Limb (tissue), 2 donors: ENCODE results near the gene KRT73.

Experiments
- DNase-seq, 2 donors: peaks; one replicate each; pipeline ENCODE4 v3.0.0-alpha.2; 2016; ENCODE audit errors: extremely low spot score in 2 of 2

The KRT73 gene

GRCh38 chr12:52622349-52622748 lies 4.0 kb upstream of the KRT73 start:
- peak in 1 of 2 donors; percentile 4 for DNase-seq

DNA sequence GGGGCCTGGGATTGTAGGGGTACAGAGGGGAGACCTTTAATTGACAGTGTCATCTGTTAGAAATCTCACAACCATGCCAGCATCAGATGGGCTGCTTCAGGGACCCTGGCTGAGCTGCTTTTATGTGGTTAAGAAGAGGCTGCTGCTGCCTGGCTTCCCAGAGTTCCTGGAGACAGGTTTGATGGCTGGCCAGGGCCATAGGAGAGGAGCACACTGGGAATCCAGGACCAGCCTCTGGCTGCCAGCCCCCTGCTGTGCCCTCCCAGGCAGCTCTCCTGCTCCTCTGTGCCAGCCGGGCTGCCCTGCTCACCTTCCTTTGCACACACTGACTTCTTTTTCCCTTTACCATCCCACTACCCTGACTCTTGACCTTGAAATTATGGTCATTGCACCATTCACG lies 507 bp upstream of the KRT73 start:
- DNase-seq, result no peak

GRCh38 chr12:52617403-52617785 lies 965 bp downstream of the KRT73 start:
- no peak for DNase-seq

DNA sequence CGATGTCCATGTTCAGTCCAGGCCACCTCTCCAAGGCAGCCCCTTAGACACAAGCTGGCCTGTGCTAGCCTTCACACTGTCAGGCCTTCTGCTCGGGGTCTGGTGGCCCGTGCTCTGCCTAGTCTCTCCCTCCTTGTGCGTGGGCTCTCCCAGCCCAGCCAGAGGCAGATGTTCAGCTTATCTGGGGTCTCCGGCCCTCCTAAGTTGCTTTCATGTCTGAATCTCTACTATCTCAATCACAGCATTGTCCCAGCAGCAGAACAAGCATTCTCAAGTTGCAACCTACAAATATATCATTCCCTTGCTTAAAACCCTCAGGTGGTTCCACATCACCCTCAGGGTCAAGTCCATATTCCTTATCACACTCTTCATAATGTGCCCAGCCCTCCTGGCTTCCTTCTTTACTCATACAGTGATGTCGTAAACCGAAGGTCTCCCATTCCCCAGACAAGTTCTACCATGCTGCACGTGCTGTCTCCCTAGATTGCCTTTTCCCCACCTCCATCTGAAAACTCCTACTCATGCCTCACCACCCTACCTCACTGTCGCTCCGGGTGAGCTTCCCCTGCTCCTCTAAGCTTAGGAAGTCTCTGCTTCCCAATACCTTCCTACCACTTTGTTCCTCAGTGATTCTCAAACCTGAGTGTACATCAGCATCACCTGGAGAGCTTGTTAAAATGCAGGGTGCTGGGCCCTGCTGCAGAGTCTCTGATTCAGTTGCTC lies 1.5 kb downstream of the KRT73 start:
- no peak for DNase-seq

GRCh38 chr12:52615912-52616311 lies 2.4 kb downstream of the KRT73 start:
- no peak for DNase-seq

DNA sequence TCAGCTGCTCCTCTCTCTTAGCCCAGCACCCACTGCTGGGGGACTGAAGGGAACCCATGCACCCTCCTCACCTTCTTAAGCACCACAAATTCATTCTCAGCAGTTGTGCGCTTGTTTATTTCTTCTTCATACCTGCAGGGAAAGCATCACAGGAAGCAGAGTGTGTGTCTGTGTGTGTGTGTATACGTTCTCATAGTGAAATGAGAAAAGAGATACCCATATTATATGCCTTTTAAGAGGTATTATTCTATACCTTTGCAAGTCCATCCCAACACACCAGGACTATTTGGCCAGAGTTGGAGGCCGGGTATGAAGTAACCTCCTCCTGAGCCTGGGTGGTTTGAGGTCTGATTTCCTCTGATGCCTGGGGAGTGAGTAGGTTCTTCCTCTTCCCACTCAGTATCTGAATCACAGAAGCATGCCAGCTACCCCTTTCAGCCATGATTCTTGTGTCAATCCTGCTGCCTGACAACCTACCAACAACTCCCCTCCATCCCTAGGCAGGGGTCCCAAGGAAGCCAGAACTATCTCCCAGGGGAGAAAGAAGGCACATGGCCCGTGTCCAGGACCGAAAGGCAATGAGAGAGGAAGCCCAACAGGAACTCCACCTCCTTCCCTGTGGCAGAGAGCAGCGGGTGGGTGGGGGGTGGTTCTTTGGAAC lies 3.0 kb downstream of the KRT73 start:
- no peak for DNase-seq

DNA sequence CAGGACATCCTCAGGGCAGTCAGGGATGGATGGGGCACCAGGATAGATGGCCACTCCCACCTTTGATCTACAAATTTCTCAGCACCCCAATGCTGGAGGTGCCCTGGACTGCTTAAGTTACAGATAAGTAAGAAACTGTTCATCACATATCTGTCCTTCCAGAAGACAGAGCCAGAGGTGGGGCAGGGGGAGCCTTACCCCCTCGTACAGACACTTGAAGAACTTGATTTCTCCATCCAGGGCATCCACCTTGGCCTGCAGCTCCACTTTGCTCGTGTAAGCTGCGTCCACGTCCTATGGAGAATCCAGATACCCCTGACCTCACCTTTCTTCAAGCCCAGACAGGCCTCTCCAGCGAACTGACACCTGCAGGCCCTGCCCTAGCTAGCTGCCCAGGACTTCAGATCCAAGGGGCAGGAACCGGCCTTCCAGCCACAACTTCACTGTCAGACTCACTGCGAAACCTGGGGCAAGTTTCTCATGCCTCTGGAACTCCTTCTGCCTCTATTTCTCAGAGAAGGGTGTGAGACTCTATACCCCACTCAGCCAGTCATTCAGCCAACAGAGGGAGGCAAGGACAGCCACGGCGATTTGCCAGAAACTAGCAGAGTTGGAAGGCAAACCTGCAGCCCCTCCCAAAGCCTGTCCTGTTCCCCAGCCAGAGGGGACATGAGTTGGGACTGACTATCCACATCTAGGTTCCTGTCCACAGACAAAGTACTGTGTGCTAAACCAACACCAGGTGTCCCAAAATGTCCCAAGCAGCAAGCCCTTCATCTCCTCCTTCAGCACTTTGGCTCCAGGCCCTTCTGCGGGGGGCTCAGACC lies 3.8 kb downstream of the KRT73 start:
- no peak for DNase-seq

- no peak for DNase-seq
Observed at GRCh38 chr12:52613384-52614030, 4.9 kb downstream of the KRT73 start.

GRCh38 chr12:52612431-52613383 lies 5.7 kb downstream of the KRT73 start:
- DNase-seq, result no peak

- DNase-seq, result peak in 1 of 2 donors; percentile 8
Observed at GRCh38 chr12:52611080-52611468, 7.3 kb downstream of the KRT73 start.

DNA sequence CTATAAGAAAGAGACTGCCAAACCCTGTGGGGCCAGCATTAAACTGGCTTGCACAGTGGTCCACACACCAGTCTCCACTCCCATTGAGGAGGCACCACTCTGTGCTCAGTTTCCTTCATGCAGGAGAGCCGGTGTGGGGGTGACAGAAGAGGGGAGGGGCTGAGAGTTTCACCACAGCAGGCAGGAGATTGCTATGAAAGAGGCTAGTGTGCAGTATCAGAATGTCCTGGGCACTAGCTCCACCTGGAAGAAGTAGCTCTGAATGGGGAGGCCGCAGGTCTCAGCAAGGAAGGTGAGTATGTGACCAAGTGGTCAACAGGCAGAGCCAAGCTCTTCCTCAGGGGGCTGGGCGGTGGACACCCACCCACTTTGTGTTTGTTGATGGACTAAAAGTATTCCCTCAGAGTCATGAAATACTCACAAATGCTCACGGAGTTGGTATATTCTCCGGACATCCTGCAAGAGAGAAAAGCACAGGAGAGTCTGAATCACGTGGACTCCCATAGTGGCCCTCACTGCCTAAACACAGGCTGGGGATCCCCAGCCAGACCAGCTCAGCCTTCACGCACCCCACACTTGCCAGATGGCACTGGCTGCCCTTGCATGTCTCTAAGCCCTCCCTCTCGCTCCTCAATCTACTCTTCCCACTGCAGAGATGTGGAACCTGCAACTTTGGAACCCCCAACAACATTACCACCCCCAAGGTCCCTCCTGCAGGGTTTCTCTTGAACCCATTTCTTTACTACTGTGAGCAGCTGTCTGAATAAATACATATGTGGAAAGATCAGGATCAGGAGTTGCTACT lies 9.3 kb downstream of the KRT73 start:
- peak in 1 of 2 donors; percentile 17 for DNase-seq

DNA sequence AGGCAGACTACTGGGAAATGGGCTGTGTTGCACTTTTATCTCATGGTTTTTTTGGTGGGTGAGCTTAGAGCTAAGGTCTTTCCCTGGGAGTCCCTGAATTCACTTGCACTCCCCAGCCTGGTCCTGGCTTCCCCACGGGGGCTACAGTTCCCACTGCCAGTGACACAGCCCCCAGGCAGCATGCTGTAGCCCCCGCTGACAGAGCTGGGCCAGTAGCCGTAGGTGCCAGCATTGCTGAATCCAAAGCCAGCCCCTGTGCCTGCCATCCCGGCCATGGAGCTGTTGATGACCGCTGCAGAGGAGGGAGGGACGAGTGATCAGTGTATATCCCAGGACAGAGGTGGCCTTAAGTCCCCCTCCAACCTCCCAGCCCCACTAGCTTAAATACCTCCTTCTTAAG lies 10.2 kb downstream of the KRT73 start:
- DNase-seq, result no peak

DNA sequence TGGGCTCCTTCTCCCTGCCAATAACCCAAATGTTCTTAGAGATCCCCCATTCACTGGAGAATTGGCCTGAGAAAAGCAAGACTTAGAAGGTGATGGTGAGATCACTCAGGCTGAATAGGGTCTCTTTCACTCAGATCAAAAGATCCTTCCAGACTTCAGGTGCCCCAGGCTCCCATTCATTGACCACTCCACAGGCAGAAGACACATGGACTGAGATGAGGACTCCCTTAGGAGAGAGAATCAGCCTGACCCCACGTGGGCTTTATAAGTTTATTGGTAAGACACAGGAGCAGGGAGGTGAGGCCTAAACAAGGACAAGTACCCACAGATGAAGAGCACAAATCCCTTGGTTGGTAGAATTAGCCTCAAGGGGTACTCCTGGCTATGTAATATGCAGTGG lies 11.0 kb downstream of the KRT73 start:
- no peak for DNase-seq

DNA sequence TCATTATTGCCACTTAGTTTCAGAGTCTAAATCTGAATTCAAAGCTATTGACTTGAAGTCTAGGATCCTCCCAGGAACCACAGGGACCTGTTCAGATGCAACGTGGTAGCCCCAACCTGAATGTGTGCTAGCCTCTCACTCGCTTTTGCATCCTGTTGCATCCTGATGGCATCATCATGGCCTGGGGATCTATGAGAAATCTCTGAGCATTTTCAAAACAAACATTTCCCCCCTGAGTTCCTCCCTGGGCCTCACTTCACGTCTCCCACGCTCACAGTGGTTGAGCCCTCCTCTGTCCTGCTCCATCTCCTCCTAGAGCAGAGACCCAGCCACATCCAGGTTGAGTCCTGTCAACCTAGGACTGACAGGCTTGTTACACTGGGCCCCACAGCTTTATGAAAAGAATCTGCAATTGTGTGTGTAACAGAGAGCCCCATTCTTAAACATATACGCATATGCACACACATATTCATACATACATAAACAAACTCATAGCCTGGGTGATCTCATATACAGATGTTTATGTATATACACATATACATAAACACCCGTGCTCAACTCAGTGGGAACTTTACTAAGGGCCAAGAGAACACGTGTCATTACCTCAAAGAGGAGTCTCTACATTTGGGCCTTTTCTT lies 11.7 kb downstream of the KRT73 start:
- DNase-seq, result no peak

- DNase-seq, result no peak
Observed at GRCh38 chr12:52606096-52606495, 12.3 kb downstream of the KRT73 start.

- DNase-seq, result no peak
Observed at GRCh38 chr12:52605542-52605941, 12.8 kb downstream of the KRT73 start.

DNA sequence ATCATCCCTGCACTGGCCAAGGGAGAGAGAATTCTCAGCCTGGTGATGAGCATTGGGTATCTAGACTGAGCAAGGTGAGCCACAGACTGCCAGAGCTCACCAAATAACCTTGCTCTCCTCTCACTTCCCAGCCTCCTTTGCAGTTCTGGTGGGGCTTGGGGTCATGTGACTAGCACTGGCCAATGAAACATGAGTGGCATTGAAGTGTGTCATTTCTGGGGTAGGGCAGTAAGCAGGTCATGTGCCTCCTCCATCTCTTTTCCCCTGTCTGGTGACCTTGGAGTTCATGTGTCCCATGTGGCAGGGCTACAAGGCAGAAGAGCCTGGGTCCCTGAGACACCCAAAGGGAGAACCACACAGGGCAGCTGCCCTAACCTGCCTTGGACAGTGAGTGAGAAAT lies 13.5 kb downstream of the KRT73 start:
- no peak for DNase-seq

DNA sequence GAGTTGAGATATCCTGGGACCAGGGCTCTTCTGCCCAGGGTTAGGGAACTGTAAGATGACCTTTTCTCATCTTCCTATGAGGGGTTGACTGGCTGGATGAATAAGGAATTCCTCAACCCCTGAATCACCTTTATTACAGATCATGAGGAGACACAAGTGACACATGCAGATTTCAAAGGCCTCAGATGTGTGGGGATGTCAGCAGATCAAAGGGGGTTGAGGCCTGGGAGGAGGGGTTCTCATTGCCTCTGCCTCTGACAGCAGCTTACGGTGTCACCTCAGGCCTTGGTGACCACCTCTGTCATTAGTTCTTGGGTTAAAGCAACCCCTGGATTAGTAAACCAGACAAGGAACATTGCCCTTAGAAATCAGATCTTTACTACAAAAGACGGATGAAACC lies 15.0 kb downstream of the KRT73 start:
- no peak for DNase-seq

GRCh38 chr12:52602552-52602951 lies 15.8 kb downstream of the KRT73 start:
- no peak for DNase-seq
